Keratinocyte (primary cell): ENCODE measurements around the gene ACAD11. TPM values are rescaled to one million over a fixed set of nuclear protein-coding genes. Genes with fewer than 3 reads are reported as not detected.

Experiments
- DNase-seq: peaks from one replicate; pipeline ENCODE4 v3.0.0-alpha.2; 2011; ENCODE audit warnings: low read depth, missing footprints, low spot score
- FAIRE-seq: peaks from 2 replicates; lab custom pipeline; 2011; peaks lifted over from hg19 to GRCh38; lab: Jason Lieb, UNC
- H2AFZ ChIP-seq: 2 replicates; pipeline ENCODE4 v1.6.0; 2012; ENCODE audit warnings: low read length, control low read depth, inconsistent platforms; ENCODE audit not compliant: control insufficient read depth
- H3K27ac ChIP-seq: 2 replicates; pipeline ENCODE4 v1.5.1; 2011; ENCODE audit warnings: low read length; ENCODE audit not compliant: control insufficient read depth, insufficient read depth
- H3K27me3 ChIP-seq: 3 replicates; pipeline ENCODE4 v1.6.0; 2011; ENCODE audit warnings: low read length; ENCODE audit not compliant: control insufficient read depth, insufficient read depth; ENCODE audit errors: extremely low read depth
- H3K36me3 ChIP-seq, 2 experiments: 2 replicates in 1 of 2; 3 replicates in 1 of 2; pipeline ENCODE4 v1.5.1; 2011; ENCODE audit warnings: low read length in 2 of 2, mild to moderate bottlenecking in 1 of 2; ENCODE audit not compliant: control insufficient read depth in 2 of 2, insufficient read depth in 2 of 2; ENCODE audit errors: extremely low read depth in 1 of 2
- H3K4me1 ChIP-seq: 3 replicates; pipeline ENCODE4 v1.5.1; 2011; ENCODE audit warnings: low read length; ENCODE audit not compliant: control insufficient read depth, insufficient read depth; ENCODE audit errors: extremely low read depth
- H3K4me2 ChIP-seq: 3 replicates; pipeline ENCODE4 v1.6.0; 2011; ENCODE audit warnings: low read depth, low read length; ENCODE audit not compliant: control insufficient read depth, insufficient read depth; ENCODE audit errors: extremely low read depth
- H3K4me3 ChIP-seq, 3 experiments: fragments of 200-600 bp in 1 of 3; sonication (generic) in 1 of 3; 2 replicates in 2 of 3; 3 replicates in 1 of 3; pipeline ENCODE4 v1.5.1; 2011 to 2016; ENCODE audit warnings: low read length in 3 of 3, mild to moderate bottlenecking in 3 of 3, control low read depth in 2 of 3, inconsistent platforms in 1 of 3, low read depth in 1 of 3, mixed read lengths in 1 of 3, mixed run types in 1 of 3, moderate library complexity in 1 of 3; ENCODE audit not compliant: control insufficient read depth in 2 of 3, insufficient read depth in 2 of 3; ENCODE audit errors: extremely low read depth in 1 of 3
- H3K79me2 ChIP-seq: 2 replicates; pipeline ENCODE4 v1.6.0; 2012; ENCODE audit warnings: low read length; ENCODE audit not compliant: control insufficient read depth, insufficient read depth
- H3K9ac ChIP-seq: 3 replicates; pipeline ENCODE4 v1.6.0; 2011; ENCODE audit warnings: low read length; ENCODE audit not compliant: control insufficient read depth, insufficient read depth; ENCODE audit errors: extremely low read depth
- H3K9me1 ChIP-seq: 3 replicates; pipeline ENCODE4 v1.6.0; 2011; ENCODE audit warnings: low read length; ENCODE audit not compliant: control insufficient read depth, insufficient read depth; ENCODE audit errors: extremely low read depth
- H3K9me3 ChIP-seq: 2 replicates; pipeline ENCODE4 v1.5.1; 2012; ENCODE audit warnings: low read depth, low read length; ENCODE audit not compliant: control insufficient read depth
- H4K20me1 ChIP-seq: 3 replicates; pipeline ENCODE4 v1.6.0; 2011; ENCODE audit warnings: low read length; ENCODE audit not compliant: control insufficient read depth, insufficient read depth; ENCODE audit errors: extremely low read depth
- EZH2 ChIP-seq: IDR thresholded peaks from one replicate; pipeline ENCODE4 v1.6.1; 2012; ENCODE audit warnings: inconsistent platforms, mild to moderate bottlenecking, low read length, moderate library complexity
- dilution Hi-C: fragments of 300-500 bp; cut with MboI; formaldehyde crosslinking; loops from one replicate; pipeline ENCODE4 v1.7.0; 2020; ENCODE audit warnings: low sequenced_read_pairs; ENCODE audit not compliant: extremely low pct_ligation_motif_present
- polyA plus RNA-seq, 5 experiments: library from polyadenylated mRNA; depleted of rRNA in 3 of 5; stranded (reverse) in 3 of 5; stranded (forward) in 1 of 5; unstranded in 1 of 5; fragments of >200 nt; gene quantifications; 1 replicate in 1 of 5; 2 replicates in 3 of 5; 3 replicates in 1 of 5; pipeline versions ENCODE4 v1.2.1 to v1.2.3, GENCODE V29; 2011 to 2012; ENCODE audit warnings: missing spikeins in 2 of 5, low read depth in 1 of 5, low replicate concordance in 1 of 5
- TF ChIP-seq, protein P1 (sequence below), 3 experiments: IDR thresholded peaks in 1 of 3; conservative IDR thresholded peaks in 1 of 3; optimal IDR thresholded peaks in 1 of 3; 2 replicates in 2 of 3; 3 replicates in 1 of 3; pipeline versions ENCODE3 to v1.5.1; 2011; ENCODE audit warnings: low read length in 3 of 3, mild to moderate bottlenecking in 3 of 3, moderate library complexity in 2 of 3, control low read depth in 1 of 3, inconsistent platforms in 1 of 3; ENCODE audit not compliant: insufficient read depth in 2 of 3; ENCODE audit errors: extremely low read depth in 1 of 3

The ACAD11 gene
- polyA plus RNA-seq, 1 donor (not counting 4 experiments of a cell fraction or from before 2014, with no cell fraction given), result 32.1 TPM

DNA sequence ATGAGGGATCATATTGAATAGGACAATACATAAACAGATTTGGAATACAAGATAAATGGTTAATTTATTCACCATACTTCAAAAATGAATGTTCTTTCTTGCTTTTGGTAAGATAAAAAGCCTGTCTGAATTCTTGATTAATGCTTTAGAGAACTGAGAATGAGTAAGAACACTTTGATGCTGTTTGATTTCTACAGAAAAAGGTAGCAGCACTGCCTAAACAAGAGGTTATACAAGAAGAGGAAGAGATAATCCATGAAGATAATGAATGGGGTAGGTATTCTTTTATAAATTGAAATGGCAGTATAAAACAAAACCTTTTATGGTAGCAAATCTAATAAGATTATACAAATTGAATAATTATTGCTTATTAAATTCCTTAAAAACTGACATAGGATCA is 15.8 kb upstream of the ACAD11 start:
- H3K36me3 ChIP-seq, result peaks cover 4 to 15% of the 10 kb centered on the region in 2 experiments
- H3K9me3 ChIP-seq, result no peaks in the 10 kb centered on the region
- no peak overlapping the region for H3K27ac ChIP-seq
- TF ChIP-seq, protein P1, sequence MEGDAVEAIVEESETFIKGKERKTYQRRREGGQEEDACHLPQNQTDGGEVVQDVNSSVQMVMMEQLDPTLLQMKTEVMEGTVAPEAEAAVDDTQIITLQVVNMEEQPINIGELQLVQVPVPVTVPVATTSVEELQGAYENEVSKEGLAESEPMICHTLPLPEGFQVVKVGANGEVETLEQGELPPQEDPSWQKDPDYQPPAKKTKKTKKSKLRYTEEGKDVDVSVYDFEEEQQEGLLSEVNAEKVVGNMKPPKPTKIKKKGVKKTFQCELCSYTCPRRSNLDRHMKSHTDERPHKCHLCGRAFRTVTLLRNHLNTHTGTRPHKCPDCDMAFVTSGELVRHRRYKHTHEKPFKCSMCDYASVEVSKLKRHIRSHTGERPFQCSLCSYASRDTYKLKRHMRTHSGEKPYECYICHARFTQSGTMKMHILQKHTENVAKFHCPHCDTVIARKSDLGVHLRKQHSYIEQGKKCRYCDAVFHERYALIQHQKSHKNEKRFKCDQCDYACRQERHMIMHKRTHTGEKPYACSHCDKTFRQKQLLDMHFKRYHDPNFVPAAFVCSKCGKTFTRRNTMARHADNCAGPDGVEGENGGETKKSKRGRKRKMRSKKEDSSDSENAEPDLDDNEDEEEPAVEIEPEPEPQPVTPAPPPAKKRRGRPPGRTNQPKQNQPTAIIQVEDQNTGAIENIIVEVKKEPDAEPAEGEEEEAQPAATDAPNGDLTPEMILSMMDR (optimal IDR thresholded peaks at IDR 0.05 in 1 of 3, IDR thresholded peaks at IDR 0.05 in 1 of 3, conservative IDR thresholded peaks at IDR 0.05 in 1 of 3; ENCODE audit: extremely low read depth in 1 of 3, insufficient read depth in 2 of 3, low read length in 3 of 3), result no peak
- no peak for TF ChIP-seq EZH2
- no peak overlapping the region for H3K9ac ChIP-seq
- H4K20me1 ChIP-seq, result no peaks in the 10 kb centered on the region
- no peaks in the 10 kb centered on the region for H3K27me3 ChIP-seq
- H3K4me2 ChIP-seq, result no peak overlapping the region
- H2AFZ ChIP-seq, result no peak overlapping the region
- DNase-seq (no peak), FAIRE-seq (no peak)
- H3K4me1 ChIP-seq, result no peaks in the 10 kb centered on the region
- no peaks in the 10 kb centered on the region for H3K79me2 ChIP-seq
- dilution Hi-C loops, result no loop called here
- no peak overlapping the region for H3K4me3 ChIP-seq
- H3K9me1 ChIP-seq, result no peaks in the 10 kb centered on the region

DNA sequence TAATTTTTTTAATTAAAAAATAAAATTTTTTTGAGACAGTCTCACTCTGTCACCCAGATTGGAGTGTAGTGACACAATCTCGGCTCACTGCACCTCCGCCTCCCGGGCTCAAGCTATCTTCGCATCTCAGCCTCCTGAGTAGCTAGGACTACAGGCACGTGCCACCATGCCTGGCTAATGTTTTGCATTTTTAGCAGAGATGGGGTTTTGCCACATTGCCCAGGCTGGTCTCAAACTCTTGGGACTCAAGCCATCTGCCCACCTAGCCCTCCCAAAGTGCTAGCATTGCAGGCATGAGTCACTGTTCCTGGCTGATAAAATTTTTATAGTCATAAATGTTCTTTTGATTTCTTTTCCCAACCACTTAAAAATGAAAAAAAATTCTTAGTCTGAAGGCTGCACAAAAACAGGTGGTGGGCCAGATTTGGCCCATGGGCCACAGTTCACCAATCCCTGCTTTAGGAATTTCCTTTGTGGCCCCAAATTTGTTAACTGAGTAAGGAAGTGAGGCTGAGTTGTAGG is 9.7 kb upstream of the ACAD11 start:
- dilution Hi-C loops, result no loop called here
- no peaks in the 10 kb centered on the region for H3K27me3 ChIP-seq
- H3K36me3 ChIP-seq, result peaks cover 2 to 9% of the 10 kb centered on the region in 2 experiments
- no peaks in the 10 kb centered on the region for H3K9me1 ChIP-seq
- no peak for FAIRE-seq
- no peak overlapping the region for H3K4me2 ChIP-seq
- H3K4me3 ChIP-seq, result no peak overlapping the region
- H2AFZ ChIP-seq, result no peak overlapping the region
- peaks cover 16% of the 10 kb centered on the region for H3K79me2 ChIP-seq
- peaks cover 10% of the 10 kb centered on the region for H3K4me1 ChIP-seq
- no peak for DNase-seq
- H3K9me3 ChIP-seq, result no peaks in the 10 kb centered on the region
- no peak overlapping the region for H3K9ac ChIP-seq
- H3K27ac ChIP-seq, result no peak overlapping the region
- no peaks in the 10 kb centered on the region for H4K20me1 ChIP-seq
- no peak for TF ChIP-seq EZH2
- TF ChIP-seq, protein P1 (optimal IDR thresholded peaks at IDR 0.05 in 1 of 3, IDR thresholded peaks at IDR 0.05 in 1 of 3, conservative IDR thresholded peaks at IDR 0.05 in 1 of 3; ENCODE audit: extremely low read depth in 1 of 3, insufficient read depth in 2 of 3, low read length in 3 of 3), result no peak
